TTC549 (cell line): Measurements from ENCODE around the gene GMPS.
"Not testable (repeated sequence)": the region's sequence is repeated elsewhere in the genome, so short reads cannot be mapped to it uniquely, and the experiment has no call there.

ENCODE experiments used
- FAIRE-seq: peaks from 2 replicates; lab custom pipeline; 2012; peaks lifted over from hg19 to GRCh38; lab: Jason Lieb, UNC

Gene GMPS

DNA sequence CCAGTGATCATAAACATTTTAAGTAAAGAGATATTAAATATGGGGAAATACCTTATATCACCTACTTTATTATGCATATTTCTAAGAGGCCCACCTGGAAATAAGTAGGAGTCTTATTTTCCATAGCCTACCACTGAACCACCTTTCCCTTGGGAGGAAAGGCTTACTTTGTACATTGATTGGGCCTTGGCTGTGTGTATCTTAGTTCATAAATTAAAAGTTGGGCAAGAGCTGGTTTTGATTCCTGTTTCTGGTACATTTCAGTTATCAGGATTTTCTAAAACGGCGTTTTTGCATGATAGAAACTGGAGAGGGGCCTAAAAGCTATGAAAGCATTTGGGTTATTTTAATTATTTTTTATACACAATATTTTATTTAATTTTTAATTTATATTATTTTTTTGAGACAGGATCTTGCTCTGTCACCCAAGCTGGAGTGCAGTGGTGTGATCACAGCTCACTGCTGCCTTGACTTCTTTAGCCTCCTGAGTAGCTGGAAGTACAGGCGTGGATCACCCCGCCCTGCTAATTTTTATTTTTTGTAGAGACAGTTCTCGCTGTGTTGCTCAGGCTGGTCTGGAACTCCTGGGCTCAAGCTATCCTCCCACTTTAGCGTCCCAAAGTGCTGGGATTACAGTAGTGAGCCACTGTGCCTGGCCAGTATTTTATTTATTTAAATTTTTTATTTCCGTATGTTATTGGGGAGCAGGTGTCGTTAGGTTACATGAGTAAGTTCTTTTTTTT, 2.6 kb downstream of the GMPS start:
- no peak for FAIRE-seq

DNA sequence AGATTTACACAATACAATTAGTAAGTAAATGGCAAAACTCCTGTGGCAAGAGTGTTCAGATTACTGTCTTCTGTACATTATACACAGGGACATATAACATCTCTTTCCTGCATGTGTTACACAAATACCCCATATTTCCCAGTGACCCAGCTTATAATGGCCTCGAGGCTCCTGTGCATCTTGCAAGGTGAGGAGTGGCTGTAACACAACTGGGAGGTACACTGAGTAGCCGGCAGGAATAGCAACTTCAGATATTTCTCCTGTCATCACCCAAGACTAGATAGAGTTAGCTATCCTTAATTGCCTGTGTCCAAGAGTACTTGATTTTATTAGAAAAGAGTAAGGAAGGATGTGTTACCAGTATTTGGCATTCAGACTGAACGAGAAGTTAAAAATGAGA, 5.6 kb downstream of the GMPS start:
- no peak for FAIRE-seq

DNA sequence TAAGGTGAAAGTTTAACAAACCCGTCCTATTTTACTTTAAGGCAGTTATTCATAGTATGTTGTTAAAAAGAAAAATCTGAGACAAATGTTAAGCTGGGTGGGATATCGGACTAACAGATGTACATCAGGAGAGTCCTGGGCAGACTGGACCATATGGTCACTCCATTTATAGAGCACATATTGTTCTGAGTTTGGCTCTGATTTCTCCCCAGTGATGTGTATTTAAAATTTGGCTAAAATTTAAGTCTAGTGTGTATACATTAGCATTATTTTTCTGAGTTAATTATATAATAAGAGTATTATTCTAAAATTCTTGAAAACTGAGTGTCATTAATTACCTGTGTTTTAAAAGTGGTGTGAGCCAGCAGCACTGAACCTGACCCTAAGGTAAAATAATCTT, 6.1 kb downstream of the GMPS start:
- no peak for FAIRE-seq

DNA sequence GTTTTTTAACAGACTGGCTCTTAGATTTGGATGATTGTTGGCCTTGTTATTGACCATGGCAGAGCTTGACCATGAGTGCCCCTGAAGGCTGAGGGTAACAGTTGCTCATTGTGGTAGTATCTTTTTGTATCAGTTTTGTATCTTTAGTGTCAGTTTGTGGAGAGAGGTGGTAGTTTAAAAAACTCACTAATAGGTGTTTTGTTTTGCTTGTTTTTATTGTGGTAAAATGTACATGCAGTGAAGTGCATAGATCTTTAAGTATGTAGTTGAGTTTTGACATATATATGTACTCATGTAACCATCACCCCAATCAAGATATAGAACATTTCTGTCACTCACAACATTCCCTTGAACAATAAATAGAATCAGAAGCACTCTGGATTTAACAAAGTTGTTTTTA, 9.8 kb downstream of the GMPS start:
- no peak for FAIRE-seq

DNA sequence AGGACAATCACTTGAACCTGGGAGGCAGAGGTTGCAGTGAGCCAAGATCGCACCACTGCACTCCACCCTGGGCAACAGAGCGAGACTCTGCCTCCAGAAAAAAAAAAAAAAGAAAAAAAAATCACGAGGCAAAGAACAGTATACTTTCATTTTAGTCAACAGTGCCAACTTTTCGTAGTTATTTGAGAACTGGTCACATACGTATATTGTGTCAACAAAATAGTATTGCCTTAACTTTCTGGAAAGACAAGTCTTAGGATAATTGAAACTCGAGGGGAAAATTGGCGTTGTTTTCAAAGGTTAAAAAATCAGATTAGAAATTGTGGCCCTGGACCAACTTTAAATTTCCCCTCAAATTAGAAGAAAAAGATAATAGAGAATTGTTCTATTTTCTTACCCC, 13.8 kb downstream of the GMPS start:
- no peak for FAIRE-seq

DNA sequence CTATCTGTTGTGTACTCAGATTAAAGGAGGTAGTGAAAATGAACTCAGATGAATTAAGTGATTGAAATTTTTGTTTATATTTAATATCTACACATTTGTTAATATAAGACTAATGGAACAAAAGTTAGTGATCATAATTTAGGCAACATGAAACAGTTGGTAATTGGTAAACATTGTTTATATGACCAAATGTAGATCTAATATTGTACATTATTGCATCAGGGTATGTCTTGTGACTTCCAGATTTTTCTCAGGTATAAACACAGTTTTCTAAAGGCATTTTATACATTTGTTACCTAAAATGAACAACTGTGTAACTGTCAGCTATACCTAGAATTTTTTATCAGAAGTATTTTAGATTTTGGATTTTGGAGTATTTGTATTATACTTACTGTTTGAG, 14.8 kb downstream of the GMPS start:
- no peak for FAIRE-seq

DNA sequence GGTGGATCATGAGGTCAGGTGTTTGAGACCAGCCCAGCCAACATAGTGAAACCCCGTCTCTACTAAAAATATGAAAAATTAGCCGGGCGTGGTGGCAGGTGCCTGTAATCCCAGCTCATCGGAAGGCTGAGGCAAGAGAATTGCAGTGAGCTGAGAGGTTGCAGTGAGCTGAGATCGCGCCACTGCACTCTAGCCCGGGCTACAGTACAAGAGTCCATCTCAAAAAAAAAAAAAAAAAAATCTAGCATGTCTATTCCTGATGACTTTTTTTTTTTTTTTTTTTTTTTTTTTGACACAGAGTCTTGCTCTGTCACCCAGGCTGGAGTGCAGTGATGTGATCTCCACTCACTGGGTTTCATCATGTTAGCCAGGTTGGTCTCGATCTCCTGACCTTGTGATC, 15.9 kb downstream of the GMPS start:
- not testable (repeated sequence) for FAIRE-seq

DNA sequence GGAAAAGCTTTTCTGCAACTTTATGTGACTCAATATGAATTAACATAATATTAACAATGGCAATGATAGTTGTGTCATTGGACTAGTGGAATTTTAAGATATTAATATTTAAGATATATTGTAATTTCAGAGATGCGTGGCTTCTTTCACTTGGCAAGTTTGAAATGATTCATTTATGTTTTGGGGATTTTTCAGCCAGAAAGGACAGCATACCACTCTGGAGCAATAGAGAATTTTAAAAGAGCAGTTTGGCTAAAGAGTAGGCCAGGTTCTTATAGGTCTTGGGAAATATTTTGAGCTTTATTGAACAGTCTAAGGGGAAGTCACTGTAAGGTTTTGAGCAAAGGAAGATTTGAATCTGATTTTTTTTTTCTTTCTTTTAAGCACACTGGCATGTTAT, 16.5 kb downstream of the GMPS start:
- FAIRE-seq = no peak

DNA sequence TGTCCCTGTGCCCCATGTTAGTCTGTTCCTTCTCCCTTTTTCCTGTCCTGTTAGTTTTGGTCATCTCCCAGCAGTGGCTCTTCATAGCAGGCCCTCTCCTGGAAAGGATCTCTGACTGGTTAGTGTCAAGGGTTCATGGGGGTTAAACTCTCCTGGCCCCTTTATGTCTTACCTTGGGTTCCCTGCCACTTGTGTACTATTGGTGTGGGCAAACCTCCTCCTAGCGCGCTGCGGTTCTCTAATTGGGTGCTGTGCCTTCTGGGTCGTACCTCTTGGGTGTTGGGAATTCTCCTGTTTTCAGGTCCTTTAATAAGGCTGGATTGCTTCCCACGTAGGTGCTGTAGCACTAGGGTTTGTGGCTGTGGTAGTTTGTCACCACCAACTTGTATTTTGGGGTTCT, 18.8 kb downstream of the GMPS start:
- FAIRE-seq = no peak

DNA sequence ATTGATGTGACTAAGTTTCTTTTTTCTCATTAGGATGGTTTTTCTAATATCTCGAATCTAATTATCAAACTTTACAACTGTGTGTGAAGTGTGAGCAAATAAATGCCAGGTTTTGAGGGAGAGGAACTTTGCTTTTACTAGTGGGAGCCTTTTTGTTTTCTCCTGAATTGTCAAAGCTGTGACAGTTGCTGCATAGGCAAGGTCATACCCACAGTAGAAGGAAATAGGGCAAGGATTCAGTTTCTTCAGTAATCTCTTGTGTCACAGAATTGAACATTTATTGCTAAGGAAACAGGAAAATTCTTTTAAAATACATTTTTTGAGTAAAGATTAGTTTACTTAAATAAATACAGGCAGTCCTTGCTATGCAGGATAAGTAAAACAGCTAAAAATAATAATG, 19.5 kb downstream of the GMPS start:
- FAIRE-seq = no peak

DNA sequence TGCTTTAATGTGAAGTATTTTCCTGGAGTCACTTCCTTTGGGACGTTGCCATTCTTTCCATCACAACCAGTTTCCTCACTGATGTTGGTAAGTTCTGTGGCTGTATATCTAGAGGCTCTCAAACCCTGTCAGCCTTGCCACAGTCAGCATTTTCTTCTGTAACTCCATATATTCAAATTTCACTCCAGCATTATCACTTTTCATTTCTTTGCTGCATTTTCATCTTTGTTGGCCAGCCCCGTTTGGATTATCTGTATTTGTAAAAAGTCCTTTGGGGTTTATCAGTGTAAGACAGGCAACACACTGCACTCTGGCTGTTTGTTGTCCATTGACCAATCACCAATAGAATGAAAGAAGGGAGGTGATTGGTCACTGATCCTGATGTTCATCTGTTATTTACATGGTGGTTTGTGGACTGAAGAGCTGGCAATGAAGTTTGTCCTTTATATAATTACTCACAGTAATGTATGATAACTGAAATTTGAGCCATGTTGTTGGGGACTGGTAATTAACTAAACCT, 20.3 kb downstream of the GMPS start:
- FAIRE-seq = no peak

DNA sequence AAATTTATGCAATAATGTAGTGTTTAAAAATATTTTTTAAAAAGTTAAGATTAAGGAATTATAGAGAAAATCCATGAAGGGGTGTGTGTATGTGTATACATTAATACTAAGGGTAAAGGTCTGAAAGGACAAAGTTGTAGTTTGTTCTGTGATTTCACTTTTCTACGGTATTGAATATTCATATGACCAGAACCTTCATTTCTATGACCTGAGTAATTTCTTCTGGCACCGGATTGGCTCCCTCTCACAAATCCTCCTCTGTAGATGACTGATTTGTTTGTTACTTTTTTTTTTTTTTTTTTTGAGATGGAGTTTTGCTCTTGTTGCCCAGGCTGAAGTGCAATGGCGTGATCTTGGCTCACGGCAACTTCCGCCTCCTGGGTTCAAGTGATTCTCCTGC, 20.9 kb downstream of the GMPS start:
- FAIRE-seq = no peak

DNA sequence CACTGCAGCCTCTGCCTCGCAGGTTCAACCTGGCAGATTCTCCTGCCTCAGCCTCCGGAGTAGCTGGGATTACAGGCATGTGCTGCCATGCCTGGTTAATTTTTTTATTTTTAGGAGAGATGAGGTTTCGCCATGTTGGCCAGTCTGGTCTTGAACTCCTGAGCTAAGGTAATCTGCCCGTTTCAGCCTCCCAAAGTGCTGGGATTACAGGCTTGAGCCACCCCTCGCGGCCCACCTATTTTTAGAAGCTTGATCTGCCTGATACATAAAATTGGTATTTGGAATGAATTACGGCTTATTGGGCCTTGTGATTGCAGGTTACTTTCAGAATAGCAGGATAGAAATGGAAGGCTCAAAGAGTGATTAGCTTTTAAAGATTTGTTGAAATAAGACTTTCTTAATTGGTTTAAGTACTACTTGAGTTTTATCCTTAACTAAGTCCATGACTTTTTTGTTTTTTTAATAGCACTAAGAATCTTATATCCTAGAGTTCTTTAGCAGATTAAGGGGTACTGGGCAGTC, 25.0 kb downstream of the GMPS start:
- no peak for FAIRE-seq

DNA sequence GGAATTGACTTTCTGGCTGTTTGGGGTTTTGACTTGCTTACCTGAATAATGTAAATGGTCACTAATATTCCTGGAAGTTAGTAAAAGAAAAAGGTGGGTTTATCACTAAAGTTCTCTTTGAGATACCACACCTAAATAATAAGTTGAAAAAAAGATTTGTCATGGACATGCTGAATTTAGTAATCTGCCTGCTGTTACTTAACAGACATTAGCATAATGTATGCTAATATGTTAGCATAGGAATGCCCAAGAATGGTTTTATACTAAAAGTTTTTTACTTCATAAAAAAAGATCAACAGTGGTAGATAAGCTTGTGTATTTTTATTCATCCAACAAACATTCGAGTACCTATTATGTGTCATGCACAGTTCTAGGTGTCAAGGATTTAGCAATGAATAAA, 36.5 kb downstream of the GMPS start:
- no peak for FAIRE-seq

DNA sequence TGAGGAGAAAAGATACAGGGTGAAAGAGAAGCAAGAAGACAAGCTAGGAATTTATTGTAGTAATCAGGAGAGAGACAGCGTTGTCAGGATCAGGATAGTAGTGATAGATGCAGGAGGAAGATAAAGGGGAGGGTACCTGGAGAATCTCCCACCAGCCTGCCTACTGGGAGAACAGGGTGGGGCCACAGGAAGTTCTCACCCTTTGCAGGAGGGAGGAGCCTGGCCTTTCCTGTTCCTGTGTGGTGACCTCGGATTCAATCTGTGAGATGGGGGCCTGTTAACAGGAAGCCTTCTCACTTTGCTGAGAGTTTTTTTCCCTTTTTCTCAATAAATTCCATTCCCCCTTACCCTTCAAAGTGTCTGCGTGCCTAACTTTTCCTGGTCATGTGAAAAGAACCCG, 37.6 kb downstream of the GMPS start:
- no peak for FAIRE-seq

DNA sequence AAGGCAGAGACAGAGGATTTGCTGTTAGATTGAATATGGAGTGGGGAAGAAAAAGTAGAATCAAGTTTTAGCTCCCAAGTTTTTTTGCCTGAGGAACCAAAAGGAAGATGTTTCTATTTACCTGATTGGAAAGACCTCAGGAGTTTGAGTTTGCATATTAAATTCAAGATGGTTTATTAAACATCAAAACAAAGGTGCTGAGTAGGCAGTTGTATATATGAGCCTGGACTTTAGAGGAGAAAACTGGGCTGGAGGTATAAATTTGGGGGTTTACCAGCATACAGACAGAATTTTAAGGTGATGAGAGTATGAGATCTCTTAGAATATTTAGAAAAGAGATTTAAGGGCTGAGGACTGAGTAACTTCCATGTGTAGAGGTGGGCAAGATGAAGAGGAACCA, 38.2 kb downstream of the GMPS start:
- no peak for FAIRE-seq

DNA sequence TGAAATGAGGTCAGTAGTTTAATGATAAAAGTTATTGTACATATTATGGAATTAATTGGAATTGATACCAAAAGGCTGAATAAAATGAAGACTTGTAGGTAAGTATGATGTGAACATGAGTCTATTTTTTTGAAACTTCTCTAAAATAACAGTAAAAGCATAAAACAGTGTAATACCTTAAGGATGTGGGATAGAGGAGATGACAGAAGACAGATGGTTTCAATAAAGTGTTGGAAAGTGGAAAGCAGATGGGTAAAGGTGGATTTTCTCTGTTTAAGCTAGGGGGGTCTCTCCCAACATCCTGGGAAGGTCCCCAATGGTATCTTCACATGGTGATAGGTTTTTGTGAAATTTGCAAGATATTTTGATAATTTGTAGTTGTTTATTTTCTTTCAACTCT, 41.6 kb downstream of the GMPS start:
- no peak for FAIRE-seq

DNA sequence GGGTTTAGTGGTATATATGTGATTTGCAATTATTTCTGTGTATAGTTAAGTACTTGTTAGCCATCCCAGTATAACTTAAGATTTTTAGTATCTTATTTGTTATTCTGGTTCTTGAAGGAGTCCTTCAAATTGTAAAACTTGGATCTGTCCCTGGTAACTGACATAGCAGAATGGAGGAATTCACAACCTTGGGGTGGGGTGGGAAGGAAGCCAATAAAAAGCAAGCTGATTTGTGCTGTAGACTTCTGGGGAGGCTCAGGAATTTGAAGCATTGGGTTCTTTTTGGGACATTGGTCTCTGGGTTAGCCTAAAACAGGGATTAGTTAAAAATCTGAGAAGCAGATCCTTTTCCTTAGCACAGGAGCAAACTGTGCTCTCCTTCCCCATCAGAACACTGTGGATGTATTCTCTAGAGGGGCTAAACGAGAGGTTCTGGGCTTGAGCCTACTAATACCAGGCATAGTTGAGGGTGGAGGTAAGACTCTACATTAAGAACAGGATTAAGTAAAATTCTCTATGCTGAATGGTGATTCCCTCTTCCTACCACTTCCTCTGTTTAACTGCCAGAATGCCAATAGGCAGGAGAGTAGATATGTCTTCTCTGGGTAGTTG, 42.2 kb downstream of the GMPS start:
- FAIRE-seq = no peak

DNA sequence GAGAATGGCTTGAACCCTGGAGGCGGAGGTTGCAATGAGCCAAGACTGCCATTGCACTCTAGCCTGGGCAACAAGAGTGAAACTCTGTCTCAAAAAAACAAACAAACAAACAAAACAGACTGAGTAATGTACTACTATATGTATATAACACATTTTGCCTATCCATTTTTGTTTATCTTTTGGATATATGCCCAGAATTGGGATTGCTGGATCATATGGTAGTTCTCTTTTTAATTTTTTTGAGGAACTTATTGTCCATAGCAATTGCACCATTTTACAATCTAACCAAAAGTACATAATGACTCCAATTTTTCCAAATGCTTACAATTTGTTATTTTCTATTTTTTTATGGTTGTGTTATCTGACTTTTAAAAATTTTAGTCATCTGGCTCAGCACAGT, 47.3 kb downstream of the GMPS start:
- no peak for FAIRE-seq

DNA sequence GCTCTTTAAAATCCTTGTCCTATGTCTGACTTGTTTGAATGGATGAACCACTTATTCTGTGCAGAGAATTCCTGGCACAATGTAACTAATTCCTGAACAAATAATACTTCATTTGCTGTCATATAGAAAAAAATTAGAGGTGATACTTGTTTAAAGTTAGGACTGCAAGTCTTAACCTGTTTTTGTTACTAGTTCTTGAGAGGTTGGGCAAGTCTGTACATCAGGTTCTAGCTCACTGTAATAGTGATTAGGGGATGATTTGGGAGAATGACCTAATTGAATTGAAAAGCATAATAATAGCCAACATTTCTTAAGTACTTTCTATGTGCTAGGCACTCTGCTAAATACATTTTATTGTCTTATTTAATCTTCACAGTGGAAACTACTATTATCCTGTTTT, 49.3 kb downstream of the GMPS start:
- FAIRE-seq = no peak

DNA sequence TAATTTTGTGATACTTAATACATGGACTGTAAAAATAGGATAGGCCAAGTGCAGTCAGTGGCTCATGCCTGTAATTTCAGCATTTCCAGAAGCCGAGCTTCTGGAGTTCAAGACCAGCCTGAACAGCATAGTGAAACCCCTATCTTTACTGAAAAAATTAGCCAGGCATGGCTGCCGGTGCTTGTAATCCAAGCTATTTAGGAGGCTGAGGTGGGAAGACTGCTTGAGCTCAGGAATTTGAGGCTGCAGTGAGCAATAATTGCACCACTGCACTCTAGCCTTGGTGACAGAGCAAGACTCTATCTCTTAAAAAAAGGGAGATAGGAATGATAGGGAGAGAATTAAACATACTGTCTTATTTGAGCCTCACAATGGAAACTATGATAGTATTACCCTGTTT, 51.0 kb downstream of the GMPS start:
- FAIRE-seq = no peak

DNA sequence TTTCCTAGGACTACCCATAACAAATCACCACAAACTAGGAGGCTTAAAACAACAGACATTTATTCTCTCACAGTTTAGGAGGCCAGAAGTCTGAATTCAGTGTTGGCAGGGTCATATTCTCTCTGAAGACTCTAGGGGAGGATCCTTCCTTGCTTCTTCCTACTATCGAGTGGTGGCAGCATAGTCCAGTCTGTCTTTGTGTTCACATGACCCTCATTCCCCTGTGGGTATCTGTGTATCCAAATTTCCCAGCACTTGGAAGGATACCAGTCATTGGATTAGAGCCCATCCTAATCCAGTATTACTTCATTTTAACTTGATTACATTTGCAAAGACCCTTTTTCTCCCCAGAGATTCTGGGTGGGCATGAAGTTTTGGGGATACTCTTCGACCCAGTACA, 63.8 kb downstream of the GMPS start:
- FAIRE-seq = no peak

DNA sequence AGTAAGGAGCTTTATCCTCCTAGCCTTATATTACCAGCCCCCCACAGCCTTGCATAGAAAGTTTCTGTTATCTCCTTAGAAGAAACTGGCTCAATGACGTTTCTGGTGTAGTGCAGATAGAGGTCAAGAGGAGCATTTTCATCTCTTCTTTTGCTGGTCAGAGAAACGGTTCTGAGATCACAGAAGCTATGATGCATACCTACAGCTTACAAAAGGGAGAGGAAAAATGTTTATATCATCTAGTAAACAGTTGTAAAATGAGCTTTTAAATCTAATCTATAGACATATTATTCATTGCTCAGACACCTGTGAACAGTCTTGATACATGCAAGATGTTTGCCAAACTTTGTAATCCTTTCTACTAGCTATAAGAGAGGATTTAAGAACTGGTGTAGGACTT, 68.0 kb downstream of the GMPS start:
- no peak for FAIRE-seq

DNA sequence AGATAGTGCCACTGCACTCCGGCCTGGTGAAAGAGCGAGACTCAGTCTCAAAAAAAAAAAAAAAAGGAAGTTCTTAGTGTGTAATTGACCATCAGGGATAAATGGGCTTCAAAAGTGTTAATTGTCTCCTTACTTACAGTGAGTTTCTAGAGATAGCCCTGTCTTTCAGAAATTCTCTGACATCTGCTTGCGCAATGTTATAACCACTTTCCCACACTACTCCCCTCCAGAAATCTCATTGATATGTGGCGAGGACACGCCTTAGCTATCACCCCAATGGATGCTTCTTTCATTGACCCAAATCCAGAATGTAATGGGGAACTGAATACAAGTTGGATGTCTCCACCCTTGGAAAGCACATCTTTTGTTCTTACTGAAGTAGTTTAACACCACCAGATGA, 70.9 kb downstream of the GMPS start:
- FAIRE-seq = no peak
